K562 (cell line): Measurements from ENCODE around the gene CTNNBL1. TPM values are rescaled to one million over a fixed set of nuclear protein-coding genes. Genes with fewer than 3 reads are reported as not detected.

Experiments
- ADNP ChIP-seq: fragments of 200-800 bp; sonication (Bioruptor generic); IDR thresholded peaks from 2 replicates; pipeline ENCODE4 v1.6.1; 2016; ENCODE audit warnings: missing genetic modification characterization, missing compliant biosample characterization
- CBX5 ChIP-seq: IDR thresholded peaks from 2 replicates; pipeline ENCODE4 v1.6.1; 2014; ENCODE audit warnings: low read depth, borderline replicate concordance
- E2F8 ChIP-seq: fragments of 450-650 bp; IDR thresholded peaks from 2 replicates; pipeline ENCODE4 v1.7.1; 2018; ENCODE audit warnings: mild to moderate bottlenecking, low read depth; ENCODE audit not compliant: partially characterized antibody
- ELK1 ChIP-seq: sonication (generic); formaldehyde crosslinking; IDR thresholded peaks from 2 replicates; pipeline ENCODE4 v1.8.1; 2022; ENCODE audit warnings: missing genetic modification reagents
- HMGXB4 ChIP-seq: sonication (generic); formaldehyde crosslinking; IDR thresholded peaks from 2 replicates; pipeline ENCODE4 v1.8.1; 2023; ENCODE audit warnings: mild to moderate bottlenecking, missing genetic modification reagents
- KLF13 ChIP-seq: fragments of 450-650 bp; IDR thresholded peaks from 2 replicates; pipeline ENCODE4 v1.6.1; 2016; ENCODE audit warnings: missing genetic modification characterization, low read depth, mild to moderate bottlenecking, missing compliant biosample characterization, moderate library complexity, borderline replicate concordance
- MCM3 ChIP-seq: fragments of 450-650 bp; IDR thresholded peaks from 2 replicates; pipeline ENCODE4 v1.6.1; 2016
- PTBP1 ChIP-seq: fragments of 200-400 bp; formaldehyde crosslinking; IDR thresholded peaks from 2 replicates; pipeline ENCODE4 v1.6.1; 2017; ENCODE audit warnings: low read depth, low read length
- RNF2 ChIP-seq: sonication (generic); IDR thresholded peaks from 2 replicates; pipeline ENCODE4 v1.6.1; 2016
- SIX5 ChIP-seq, 2 experiments: IDR thresholded peaks; 2 replicates each; pipeline ENCODE4 v1.6.1; 2011; ENCODE audit warnings: low read length in 2 of 2, borderline replicate concordance in 1 of 2, low read depth in 1 of 2, mild to moderate bottlenecking in 1 of 2, moderate library complexity in 1 of 2; ENCODE audit not compliant: insufficient read depth in 1 of 2
- TBP ChIP-seq: optimal IDR thresholded peaks from 2 replicates; pipeline ENCODE3; 2011; ENCODE audit warnings: low read depth, low read length, improper control_type of control experiment
- TEAD1 ChIP-seq, 2 experiments: fragments of 450-650 bp in 1 of 2; sonication (generic) in 1 of 2; formaldehyde crosslinking; IDR thresholded peaks; 2 replicates each; pipeline versions ENCODE4 v1.4.0 to v1.8.0; 2020 to 2022; ENCODE audit warnings: mild to moderate bottlenecking in 2 of 2, missing genetic modification reagents in 1 of 2
- TFE3 ChIP-seq: fragments of 450-650 bp; formaldehyde crosslinking; IDR thresholded peaks from 2 replicates; pipeline ENCODE4 v1.4.0; 2020; ENCODE audit warnings: mild to moderate bottlenecking, mixed read lengths
- ZFP36 ChIP-seq: fragments of 150-350 bp; IDR thresholded peaks from 2 replicates; pipeline ENCODE4 v1.6.1; 2018; ENCODE audit warnings: low read length, low read depth; ENCODE audit not compliant: partially characterized antibody
- ZNF143 ChIP-seq: sonication (generic); formaldehyde crosslinking; IDR thresholded peaks from 2 replicates; pipeline ENCODE4 v1.9.0; 2022; ENCODE audit warnings: mild to moderate bottlenecking, missing genetic modification reagents
- polyA plus RNA-seq, 8 experiments: library from polyadenylated mRNA; depleted of rRNA in 4 of 8; stranded (reverse) in 5 of 8; unstranded in 3 of 8; fragments of >200 nt; fragmentation: Nextera tagmentation in 2 of 8; fragmentation: Illumina TruSeq in 1 of 8; extraction: Ambion mirVana in 2 of 8; extraction: Trizol in 1 of 8; gene quantifications; 2 replicates each; pipeline versions ENCODE4 v1.2.1 to v1.2.3, GENCODE V29; 2011 to 2014; ENCODE audit warnings: inconsistent platforms in 1 of 8, missing spikeins in 1 of 8
- total RNA-seq, 7 experiments: library from RNA; depleted of rRNA in 6 of 7; stranded (reverse); fragments of >200 nt in 6 of 7; fragmentation: Illumina TruSeq in 2 of 7; extraction: Trizol in 2 of 7; gene quantifications; 2 replicates each; pipeline versions ENCODE4 v1.2.1 to v1.2.3, GENCODE V29; 2011 to 2021; ENCODE audit warnings: low replicate concordance in 1 of 7
- TF ChIP-seq, protein P1 (sequence below), 2 experiments: fragments of 450-650 bp; conservative IDR thresholded peaks; 2 replicates each; pipeline ENCODE4 v1.6.1; 2017; ENCODE audit warnings: mild to moderate bottlenecking in 2 of 2, moderate library complexity in 2 of 2
- TF ChIP-seq, protein P2 (sequence below): fragments of 450-650 bp; IDR thresholded peaks from 2 replicates; pipeline ENCODE4 v1.6.1; 2017; ENCODE audit warnings: mild to moderate bottlenecking, moderate library complexity

Gene CTNNBL1
- total and polyA plus RNA-seq, 9 of the 15 experiments (the other 6 are each of a cell fraction or from before 2014, with no cell fraction given), result 32.4 to 85.6 (median 43.6) TPM

DNA sequence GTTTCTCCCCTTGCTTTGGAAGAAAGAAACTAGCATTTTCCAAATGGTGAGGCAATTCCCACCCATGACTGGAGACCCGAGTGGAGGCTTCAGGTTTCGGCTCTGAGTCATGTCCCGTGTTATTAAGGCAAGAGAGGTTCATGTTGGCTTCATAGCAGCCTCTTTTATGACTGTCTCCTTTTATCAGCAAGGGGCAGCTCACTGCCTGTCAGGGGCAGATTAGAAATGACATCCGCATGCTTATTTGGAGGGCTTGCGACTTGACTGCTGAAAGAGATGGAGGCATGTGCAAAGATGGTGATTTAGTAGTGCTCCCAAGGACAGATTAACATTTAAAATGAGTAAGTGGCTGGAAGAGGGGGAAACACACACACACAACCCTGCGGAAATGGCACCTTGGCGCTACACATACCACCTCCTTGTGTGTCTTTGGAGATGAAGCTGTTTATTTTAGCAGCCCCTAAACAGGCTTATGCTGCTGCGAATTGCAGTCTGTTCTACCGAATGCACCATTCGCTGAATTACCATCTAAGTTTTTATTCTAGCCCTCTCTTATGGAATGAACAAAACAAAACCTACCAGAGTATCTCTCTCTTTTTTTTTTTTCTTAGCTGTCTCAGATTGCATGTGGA is 157.0 kb downstream of the CTNNBL1 start (continued):
- TF ChIP-seq HMGXB4 (CRISPR knock-in tag) (no peak), SIX5 (IDR thresholded peaks at IDR 0.05; ENCODE audit: borderline replicate concordance in 1 of 2, insufficient read depth in 1 of 2, low read depth in 1 of 2, low read length in 2 of 2) (no peak), CBX5 (0 out of 2 replicates have a peak, but pooled peaks have one; percentile 39), TEAD1 (CRISPR knock-in tag; IDR thresholded peaks at IDR 0.05) (peak in 1 of 2 experiments; percentile 79; a peak in 2 of 4 replicates), ADNP (tag) (peak; percentile 73; the same call in 1 of the 2 replicates), ELK1 (CRISPR knock-in tag) (no peak), TFE3 (CRISPR knock-in tag) (no peak), PTBP1 (no peak), TBP (peak; percentile 18), KLF13 (no peak), ZNF143 (CRISPR knock-in tag) (no peak), MCM3 (no peak), ZFP36 (peak; percentile 38), E2F8 (no peak), RNF2 (peak; percentile 93)
- TF ChIP-seq, protein P1, sequence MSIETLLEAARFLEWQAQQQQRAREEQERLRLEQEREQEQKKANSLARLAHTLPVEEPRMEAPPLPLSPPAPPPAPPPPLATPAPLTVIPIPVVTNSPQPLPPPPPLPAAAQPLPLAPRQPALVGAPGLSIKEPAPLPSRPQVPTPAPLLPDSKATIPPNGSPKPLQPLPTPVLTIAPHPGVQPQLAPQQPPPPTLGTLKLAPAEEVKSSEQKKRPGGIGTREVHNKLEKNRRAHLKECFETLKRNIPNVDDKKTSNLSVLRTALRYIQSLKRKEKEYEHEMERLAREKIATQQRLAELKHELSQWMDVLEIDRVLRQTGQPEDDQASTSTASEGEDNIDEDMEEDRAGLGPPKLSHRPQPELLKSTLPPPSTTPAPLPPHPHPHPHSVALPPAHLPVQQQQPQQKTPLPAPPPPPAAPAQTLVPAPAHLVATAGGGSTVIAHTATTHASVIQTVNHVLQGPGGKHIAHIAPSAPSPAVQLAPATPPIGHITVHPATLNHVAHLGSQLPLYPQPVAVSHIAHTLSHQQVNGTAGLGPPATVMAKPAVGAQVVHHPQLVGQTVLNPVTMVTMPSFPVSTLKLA (conservative IDR thresholded peaks at IDR 0.05), result peak; percentile 79 to 93
- TF ChIP-seq, protein P2, sequence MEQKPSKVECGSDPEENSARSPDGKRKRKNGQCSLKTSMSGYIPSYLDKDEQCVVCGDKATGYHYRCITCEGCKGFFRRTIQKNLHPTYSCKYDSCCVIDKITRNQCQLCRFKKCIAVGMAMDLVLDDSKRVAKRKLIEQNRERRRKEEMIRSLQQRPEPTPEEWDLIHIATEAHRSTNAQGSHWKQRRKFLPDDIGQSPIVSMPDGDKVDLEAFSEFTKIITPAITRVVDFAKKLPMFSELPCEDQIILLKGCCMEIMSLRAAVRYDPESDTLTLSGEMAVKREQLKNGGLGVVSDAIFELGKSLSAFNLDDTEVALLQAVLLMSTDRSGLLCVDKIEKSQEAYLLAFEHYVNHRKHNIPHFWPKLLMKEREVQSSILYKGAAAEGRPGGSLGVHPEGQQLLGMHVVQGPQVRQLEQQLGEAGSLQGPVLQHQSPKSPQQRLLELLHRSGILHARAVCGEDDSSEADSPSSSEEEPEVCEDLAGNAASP, result no peak
